SK-N-SH (cell line): ENCODE results near the gene AFM. TPM values are rescaled to one million over a fixed set of nuclear protein-coding genes. Genes with fewer than 3 reads are reported as not detected.

ENCODE experiments used
- CTCF ChIA-PET: fragments of 300-600, 350-600 bp; formaldehyde crosslinking; extraction: SDS; loops from one replicate; lab custom pipeline; 2021; lab: Yijun Ruan, JAX
- POLR2A ChIA-PET: fragments of 350-600 bp; sonication (Branson Sonifier 250); formaldehyde crosslinking; extraction: SDS; loops from one replicate; lab custom pipeline; 2020; ENCODE audit warnings: antibody characterized with exemption, inconsistent platforms; lab: Yijun Ruan, JAX
- DNase-seq: peaks from one replicate; pipeline ENCODE4 v3.0.0; 2012
- H2AFZ ChIP-seq: fragments of 200-600 bp; sonication (generic); 2 replicates; pipeline ENCODE4 v1.8.1; 2016; ENCODE audit warnings: antibody characterized with exemption, mild to moderate bottlenecking, low read depth
- H3F3A ChIP-seq: fragments of 200-600 bp; sonication (generic); replicated peaks from 2 replicates; pipeline ENCODE3; 2016; ENCODE audit warnings: antibody characterized with exemption, mild to moderate bottlenecking; ENCODE audit not compliant: insufficient read depth
- H3K27ac ChIP-seq, 2 experiments: fragments of 200-500 bp in 1 of 2; fragments of 200-600 bp in 1 of 2; sonication (Bioruptor generic) in 1 of 2; sonication (generic), shearing (Covaris generic) in 1 of 2; 2 replicates each; pipeline versions ENCODE4 v1.5.1 to v1.6.1; 2014 to 2016; ENCODE audit warnings: low read depth in 2 of 2, inconsistent platforms in 1 of 2, low read length in 1 of 2, mild to moderate bottlenecking in 1 of 2, mixed read lengths in 1 of 2
- H3K27me3 ChIP-seq: fragments of 200-600 bp; sonication (generic), shearing (Covaris generic); 2 replicates; pipeline ENCODE4 v1.6.1; 2016; ENCODE audit warnings: mixed run types; ENCODE audit not compliant: insufficient read depth
- H3K36me3 ChIP-seq, 2 experiments: fragments of 200-500 bp in 1 of 2; fragments of 200-600 bp in 1 of 2; sonication (Bioruptor generic) in 1 of 2; sonication (generic) in 1 of 2; replicated peaks in 1 of 2; 2 replicates each; pipeline versions ENCODE3 to v1.5.1; 2014 to 2016; ENCODE audit warnings: low read length in 1 of 2, mild to moderate bottlenecking in 1 of 2; ENCODE audit not compliant: insufficient read depth in 2 of 2, control insufficient read depth in 1 of 2
- H3K4me1 ChIP-seq, 2 experiments: fragments of 200-500 bp in 1 of 2; fragments of 200-600 bp in 1 of 2; sonication (Bioruptor generic) in 1 of 2; sonication (generic), shearing (Covaris generic) in 1 of 2; 2 replicates each; pipeline versions ENCODE4 v1.5.1 to v1.6.1; 2014 to 2016; ENCODE audit warnings: low read depth in 1 of 2, low read length in 1 of 2, mixed run types in 1 of 2; ENCODE audit not compliant: insufficient read depth in 2 of 2, control insufficient read depth in 1 of 2
- H3K4me2 ChIP-seq: fragments of 200-600 bp; sonication (generic), shearing (Covaris generic); 2 replicates; pipeline ENCODE4 v1.6.1; 2017; ENCODE audit warnings: mixed run types
- H3K4me3 ChIP-seq, 2 experiments: fragments of 200-500 bp in 1 of 2; fragments of 200-600 bp in 1 of 2; sonication (Bioruptor generic) in 1 of 2; sonication (generic), shearing (Covaris generic) in 1 of 2; 2 replicates each; pipeline versions ENCODE4 v1.5.1 to v1.8.1; 2014 to 2016; ENCODE audit warnings: low read depth in 2 of 2, inconsistent platforms in 1 of 2, low read length in 1 of 2, mild to moderate bottlenecking in 1 of 2, mixed read lengths in 1 of 2, moderate library complexity in 1 of 2
- H3K79me2 ChIP-seq: fragments of 200-600 bp; sonication (generic); 2 replicates; pipeline ENCODE4 v1.8.1; 2017; ENCODE audit warnings: mild to moderate bottlenecking; ENCODE audit not compliant: insufficient read depth
- H3K9ac ChIP-seq: fragments of 200-600 bp; sonication (generic); 2 replicates; pipeline ENCODE4 v1.6.1; 2017; ENCODE audit warnings: mixed run types
- H3K9me2 ChIP-seq: fragments of 200-600 bp; sonication (generic); 2 replicates; pipeline ENCODE4 v1.6.1; 2017; ENCODE audit warnings: mixed run types
- H3K9me3 ChIP-seq: fragments of 200-600 bp; sonication (generic); 2 replicates; pipeline ENCODE4 v1.6.1; 2017; ENCODE audit warnings: mixed run types, mild to moderate bottlenecking, moderate library complexity
- H4K20me1 ChIP-seq: fragments of 200-600 bp; sonication (generic); 2 replicates; pipeline ENCODE4 v1.6.1; 2017; ENCODE audit warnings: mild to moderate bottlenecking, mixed run types; ENCODE audit not compliant: insufficient read depth
- FOSL2 ChIP-seq: IDR thresholded peaks from 2 replicates; pipeline ENCODE4 v1.4.0; 2012; ENCODE audit warnings: low read depth, mild to moderate bottlenecking, moderate library complexity, borderline replicate concordance
- FOXJ3 ChIP-seq: sonication (generic); formaldehyde crosslinking; IDR thresholded peaks from 2 replicates; pipeline ENCODE4 v1.5.1; 2020; ENCODE audit warnings: mild to moderate bottlenecking, missing genetic modification reagents
- JUND ChIP-seq: IDR thresholded peaks from 2 replicates; pipeline ENCODE4 v1.4.0; 2012
- MXI1 ChIP-seq: IDR thresholded peaks from 2 replicates; pipeline ENCODE4 v1.6.1; 2012; ENCODE audit warnings: mild to moderate bottlenecking, low read depth, low read length, improper control_type of control experiment
- POLR2AphosphoS5 ChIP-seq: IDR thresholded peaks from 2 replicates; pipeline ENCODE4 v1.6.1; 2012; ENCODE audit warnings: low read depth, low read length
- TAF1 ChIP-seq: IDR thresholded peaks from 2 replicates; pipeline ENCODE4 v1.6.1; 2012; ENCODE audit warnings: low read depth, mild to moderate bottlenecking, low read length, moderate library complexity, borderline replicate concordance
- TCF12 ChIP-seq: IDR thresholded peaks from 2 replicates; pipeline ENCODE4 v1.4.0; 2012
- YY1 ChIP-seq: IDR thresholded peaks from 2 replicates; pipeline ENCODE4 v1.4.0; 2012; ENCODE audit warnings: low read depth, mild to moderate bottlenecking
- WGBS: methylation state at CpG from one replicate; pipeline ENCODE4 v1.1.6; 2017; ENCODE audit warnings: low lambda C conversion rate; 5-methylcytosine and 5-hydroxymethylcytosine counted together
- polyA plus RNA-seq, 3 experiments: library from polyadenylated mRNA; depleted of rRNA; stranded (reverse); fragments of >200 nt; gene quantifications; 2 replicates each; pipeline ENCODE4 v1.2.3, GENCODE V29; 2012
- TF ChIP-seq, protein P1 (sequence below): IDR thresholded peaks from 2 replicates; pipeline ENCODE4 v1.4.0; 2012; ENCODE audit warnings: low read depth, borderline replicate concordance
- TF ChIP-seq, protein P2 (sequence below): fragments of 150-350 bp; IDR thresholded peaks from 2 replicates; pipeline ENCODE4 v1.6.1; 2016; ENCODE audit warnings: mild to moderate bottlenecking, low read depth, low read length
- TF ChIP-seq, protein P3 (sequence below): IDR thresholded peaks from 2 replicates; pipeline ENCODE4 v1.4.0; 2012; ENCODE audit warnings: low read depth, borderline replicate concordance

AFM gene
- polyA plus RNA-seq, 1 of the 3 experiments (the other 2 are of a cell fraction), result not detected

DNA sequence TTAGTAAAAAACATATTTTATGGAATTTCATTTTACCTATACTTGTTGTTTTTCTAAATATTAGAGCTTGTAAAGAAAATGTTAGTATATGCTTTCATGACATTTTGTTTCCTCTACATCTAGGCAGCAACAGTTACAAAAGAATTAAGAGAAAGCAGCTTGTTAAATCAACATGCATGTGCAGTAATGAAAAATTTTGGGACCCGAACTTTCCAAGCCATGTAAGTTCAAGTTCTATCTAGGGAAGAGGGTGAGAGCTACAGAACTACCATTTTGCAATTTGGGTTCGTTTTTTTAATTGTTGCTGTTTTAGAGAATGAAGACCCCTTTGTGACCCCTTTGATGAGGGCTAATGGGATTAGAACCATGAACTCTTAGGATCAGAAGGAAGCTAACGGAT is 38.3 kb upstream of the AFM start (continued):
- TF ChIP-seq, protein P1, sequence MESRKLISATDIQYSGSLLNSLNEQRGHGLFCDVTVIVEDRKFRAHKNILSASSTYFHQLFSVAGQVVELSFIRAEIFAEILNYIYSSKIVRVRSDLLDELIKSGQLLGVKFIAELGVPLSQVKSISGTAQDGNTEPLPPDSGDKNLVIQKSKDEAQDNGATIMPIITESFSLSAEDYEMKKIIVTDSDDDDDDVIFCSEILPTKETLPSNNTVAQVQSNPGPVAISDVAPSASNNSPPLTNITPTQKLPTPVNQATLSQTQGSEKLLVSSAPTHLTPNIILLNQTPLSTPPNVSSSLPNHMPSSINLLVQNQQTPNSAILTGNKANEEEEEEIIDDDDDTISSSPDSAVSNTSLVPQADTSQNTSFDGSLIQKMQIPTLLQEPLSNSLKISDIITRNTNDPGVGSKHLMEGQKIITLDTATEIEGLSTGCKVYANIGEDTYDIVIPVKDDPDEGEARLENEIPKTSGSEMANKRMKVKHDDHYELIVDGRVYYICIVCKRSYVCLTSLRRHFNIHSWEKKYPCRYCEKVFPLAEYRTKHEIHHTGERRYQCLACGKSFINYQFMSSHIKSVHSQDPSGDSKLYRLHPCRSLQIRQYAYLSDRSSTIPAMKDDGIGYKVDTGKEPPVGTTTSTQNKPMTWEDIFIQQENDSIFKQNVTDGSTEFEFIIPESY, result no peak
- TF ChIP-seq TAF1, result no peak

DNA sequence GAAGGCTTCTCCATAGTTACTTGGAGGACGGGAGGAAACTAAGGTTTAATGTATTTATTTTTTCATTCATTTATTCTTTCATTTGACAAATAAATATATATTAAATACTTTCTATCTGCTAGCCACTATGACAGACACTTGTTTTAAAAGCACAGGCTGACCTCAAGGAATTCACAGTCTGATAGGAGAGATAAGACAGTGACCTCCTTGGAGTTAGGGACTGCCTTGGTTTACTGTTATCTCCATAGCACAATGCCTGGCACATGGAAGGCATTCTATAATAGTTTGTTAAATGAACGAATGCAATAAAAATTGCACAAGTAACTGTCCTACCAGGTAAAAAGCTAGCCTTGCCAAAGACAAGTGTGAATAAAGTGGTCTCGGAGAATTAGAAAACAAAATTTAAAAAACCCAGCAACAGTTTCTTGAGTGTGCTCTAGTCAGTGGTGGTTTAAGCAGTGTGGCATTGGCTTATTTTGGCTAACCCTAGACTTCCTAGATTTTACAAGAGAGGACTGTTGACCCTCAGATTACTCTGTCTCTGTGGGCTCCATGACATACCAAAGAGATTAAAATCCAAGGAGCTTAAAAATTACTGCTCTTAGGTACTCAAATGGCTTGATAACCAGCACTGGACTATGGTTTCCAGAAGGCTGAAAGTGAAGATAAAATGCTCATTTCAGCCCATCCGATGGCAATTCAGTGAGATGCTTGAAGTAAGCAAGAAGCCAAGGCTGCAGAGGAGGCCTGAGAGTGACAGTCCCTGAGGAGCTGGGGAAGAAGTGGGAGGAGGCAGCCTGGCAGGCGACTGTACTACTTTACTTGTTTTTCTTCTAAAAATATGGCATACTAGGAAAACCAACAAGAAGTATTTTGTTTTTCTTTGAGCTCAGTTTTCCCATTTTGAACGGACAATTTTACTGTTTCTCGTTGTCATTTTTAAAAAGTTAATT is 35.9 kb upstream of the AFM start:
- Histone ChIP-seq H4K20me1 (no peaks in the 10 kb centered on the region), H3F3A (no peaks in the 10 kb centered on the region), H3K4me3 (no peak overlapping the region; a peak in 1 of 4 replicates), H3K4me2 (no peak overlapping the region), H3K9ac (no peak overlapping the region), H3K4me1 (no peaks in the 10 kb centered on the region), H3K9me3 (no peaks in the 10 kb centered on the region), H3K36me3 (no peaks in the 10 kb centered on the region), H2AFZ (no peak overlapping the region), H3K79me2 (no peaks in the 10 kb centered on the region), H3K9me2 (no peaks in the 10 kb centered on the region), H3K27me3 (peaks cover 23% of the 10 kb centered on the region; the same call in 1 of the 2 replicates), H3K27ac (no peak overlapping the region)
- ChIA-PET CTCF (interaction anchor here (0.6 to 2.7 kb wide), 30 partner anchors 8 to 1319 kb away, joined by 3 to 22 read pairs (median 4); partner anchors contain the start of gene AFP), POLR2A (interaction anchor here (0.7 kb wide), 1 partner anchor 1300 kb away, joined by 3 read pairs; no protein-coding TSS in a partner anchor)
- TF ChIP-seq TCF12 (no peak), FOSL2 (no peak), MXI1 (no peak), YY1 (no peak), POLR2AphosphoS5 (no peak), TAF1 (no peak), FOXJ3 (no peak), JUND (no peak)
- TF ChIP-seq, protein P2, sequence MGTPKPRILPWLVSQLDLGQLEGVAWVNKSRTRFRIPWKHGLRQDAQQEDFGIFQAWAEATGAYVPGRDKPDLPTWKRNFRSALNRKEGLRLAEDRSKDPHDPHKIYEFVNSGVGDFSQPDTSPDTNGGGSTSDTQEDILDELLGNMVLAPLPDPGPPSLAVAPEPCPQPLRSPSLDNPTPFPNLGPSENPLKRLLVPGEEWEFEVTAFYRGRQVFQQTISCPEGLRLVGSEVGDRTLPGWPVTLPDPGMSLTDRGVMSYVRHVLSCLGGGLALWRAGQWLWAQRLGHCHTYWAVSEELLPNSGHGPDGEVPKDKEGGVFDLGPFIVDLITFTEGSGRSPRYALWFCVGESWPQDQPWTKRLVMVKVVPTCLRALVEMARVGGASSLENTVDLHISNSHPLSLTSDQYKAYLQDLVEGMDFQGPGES, result no peak
- TF ChIP-seq, protein P3, sequence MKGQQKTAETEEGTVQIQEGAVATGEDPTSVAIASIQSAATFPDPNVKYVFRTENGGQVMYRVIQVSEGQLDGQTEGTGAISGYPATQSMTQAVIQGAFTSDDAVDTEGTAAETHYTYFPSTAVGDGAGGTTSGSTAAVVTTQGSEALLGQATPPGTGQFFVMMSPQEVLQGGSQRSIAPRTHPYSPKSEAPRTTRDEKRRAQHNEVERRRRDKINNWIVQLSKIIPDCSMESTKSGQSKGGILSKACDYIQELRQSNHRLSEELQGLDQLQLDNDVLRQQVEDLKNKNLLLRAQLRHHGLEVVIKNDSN, result no peak
- 24% methylated on average over 7 of the region's 7 CpGs for whole genome bisulfite sequencing
- DNase-seq, result no peak
